Retinal pigment epithelial cell (primary cell): ENCODE measurements around the gene GGACT.

Experiments
- DNase-seq: peaks from one replicate; pipeline ENCODE4 v3.0.0-alpha.2; 2010; ENCODE audit warnings: low read depth
- H3K4me3 ChIP-seq: 2 replicates; pipeline ENCODE4 v1.5.1; 2011; ENCODE audit warnings: mild to moderate bottlenecking, low read length, control low read depth, moderate library complexity
- TF ChIP-seq, protein P1 (sequence below): conservative IDR thresholded peaks from 2 replicates; pipeline ENCODE4 v1.5.1; 2011; ENCODE audit warnings: low read depth, low read length, control low read depth, inconsistent platforms

The GGACT gene

DNA sequence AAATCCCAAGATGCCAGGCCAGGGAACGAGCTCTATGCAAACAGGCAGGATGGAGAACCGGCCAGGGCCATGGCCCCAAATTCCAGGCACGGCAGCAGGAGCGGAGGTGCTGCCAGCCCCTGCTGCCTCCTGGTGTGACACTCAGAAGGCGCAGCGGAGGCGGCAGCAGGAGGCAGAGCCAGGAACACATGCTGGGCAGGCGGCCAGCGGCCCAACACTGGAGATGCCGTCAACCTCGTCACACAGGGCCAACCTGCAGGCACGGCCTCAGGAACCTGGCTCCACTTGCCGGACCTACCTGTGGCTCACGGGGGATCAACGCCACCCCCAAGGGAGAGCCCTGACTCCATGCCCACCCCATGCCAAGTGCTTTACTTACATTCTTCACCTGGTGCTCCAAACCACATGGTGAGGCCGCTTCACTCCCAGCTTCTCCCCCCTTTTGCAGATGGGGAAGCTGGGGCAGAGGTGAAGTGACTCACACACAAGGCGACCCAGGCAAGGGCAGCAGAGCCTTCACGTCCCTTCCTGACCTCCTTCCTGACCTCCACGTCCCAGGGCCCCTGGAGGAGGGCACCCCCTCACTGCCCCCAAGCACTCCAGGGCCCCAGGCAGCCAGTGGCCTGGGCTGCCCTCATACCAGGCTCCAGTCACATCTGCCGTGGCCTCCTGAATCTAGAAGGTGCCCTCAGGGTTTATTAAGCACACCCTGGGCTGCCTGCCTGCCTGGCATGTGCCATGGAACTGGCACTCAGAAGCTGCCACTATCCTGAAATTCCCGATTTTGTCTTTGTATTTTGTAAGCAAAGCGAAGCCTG is 43.5 kb downstream of the GGACT start:
- TF ChIP-seq, protein P1, sequence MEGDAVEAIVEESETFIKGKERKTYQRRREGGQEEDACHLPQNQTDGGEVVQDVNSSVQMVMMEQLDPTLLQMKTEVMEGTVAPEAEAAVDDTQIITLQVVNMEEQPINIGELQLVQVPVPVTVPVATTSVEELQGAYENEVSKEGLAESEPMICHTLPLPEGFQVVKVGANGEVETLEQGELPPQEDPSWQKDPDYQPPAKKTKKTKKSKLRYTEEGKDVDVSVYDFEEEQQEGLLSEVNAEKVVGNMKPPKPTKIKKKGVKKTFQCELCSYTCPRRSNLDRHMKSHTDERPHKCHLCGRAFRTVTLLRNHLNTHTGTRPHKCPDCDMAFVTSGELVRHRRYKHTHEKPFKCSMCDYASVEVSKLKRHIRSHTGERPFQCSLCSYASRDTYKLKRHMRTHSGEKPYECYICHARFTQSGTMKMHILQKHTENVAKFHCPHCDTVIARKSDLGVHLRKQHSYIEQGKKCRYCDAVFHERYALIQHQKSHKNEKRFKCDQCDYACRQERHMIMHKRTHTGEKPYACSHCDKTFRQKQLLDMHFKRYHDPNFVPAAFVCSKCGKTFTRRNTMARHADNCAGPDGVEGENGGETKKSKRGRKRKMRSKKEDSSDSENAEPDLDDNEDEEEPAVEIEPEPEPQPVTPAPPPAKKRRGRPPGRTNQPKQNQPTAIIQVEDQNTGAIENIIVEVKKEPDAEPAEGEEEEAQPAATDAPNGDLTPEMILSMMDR = no peak
- no peak overlapping the region for H3K4me3 ChIP-seq
- no peak for DNase-seq

DNA sequence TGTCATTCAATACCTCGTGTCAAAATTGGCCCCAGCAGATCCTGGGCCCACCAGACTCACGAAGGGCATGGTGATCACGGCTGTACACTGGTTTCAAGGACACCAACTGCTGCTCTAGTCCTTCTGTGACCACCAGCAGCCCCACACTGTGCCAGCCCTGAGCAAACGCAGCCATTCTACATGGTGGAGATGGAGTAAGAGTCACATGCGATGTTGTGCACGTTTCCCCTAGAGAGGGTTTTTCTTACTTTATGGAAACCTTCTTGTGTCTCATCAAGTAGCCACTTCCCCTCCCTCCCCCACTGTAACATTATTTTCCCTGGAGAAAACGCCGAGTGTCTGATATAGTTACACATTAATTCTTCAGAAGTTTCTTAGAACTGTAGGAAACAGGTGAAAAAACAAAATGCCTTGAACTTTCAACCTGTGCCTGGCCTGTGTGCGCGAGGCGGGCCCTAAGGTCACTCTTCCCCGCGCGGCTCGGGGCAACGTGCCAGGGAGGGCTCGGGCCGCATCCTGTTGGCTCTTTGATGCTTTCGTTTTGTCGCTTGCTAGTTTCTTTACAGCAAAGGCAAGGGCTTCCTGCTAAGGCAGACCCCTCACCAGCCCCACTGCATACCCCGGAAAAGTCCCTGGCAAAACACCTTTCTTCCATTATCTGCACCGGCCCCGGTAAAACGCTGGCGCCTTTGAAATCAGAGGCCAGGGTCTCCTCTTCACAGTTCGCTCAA is 44.6 kb downstream of the GGACT start:
- DNase-seq = no peak

DNA sequence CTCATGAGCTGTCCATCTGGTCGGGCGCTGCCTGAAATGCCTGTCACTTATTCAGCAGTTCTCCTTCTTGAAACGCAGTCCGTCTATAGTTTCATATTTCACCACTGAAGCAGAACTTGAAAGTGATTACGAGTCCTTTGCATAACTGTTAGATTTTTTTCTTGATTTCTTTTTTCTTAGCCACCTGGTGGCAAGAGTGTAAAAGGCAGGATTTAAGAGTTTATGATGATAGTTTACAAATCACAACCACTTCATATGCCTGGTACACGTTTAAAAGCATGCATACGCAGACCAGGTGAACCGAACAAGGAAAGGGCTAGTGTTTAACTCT is 45.8 kb downstream of the GGACT start:
- TF ChIP-seq, protein P1 = peak; percentile 67
- DNase-seq = peak; percentile 36
- no peak overlapping the region for H3K4me3 ChIP-seq

More for the DNA sequence above, 44.6 kb downstream of the GGACT start:
- no peak overlapping the region for H3K4me3 ChIP-seq
- TF ChIP-seq, protein P1 = no peak

- no peak overlapping the region for H3K4me3 ChIP-seq
- TF ChIP-seq, protein P1 = no peak
- peak; percentile 60 for DNase-seq
Measured at GRCh38 chr13:100541897-100542825, 46.4 kb downstream of the GGACT start.

GRCh38 chr13:100540621-100541020 is 48.0 kb downstream of the GGACT start:
- TF ChIP-seq, protein P1 = no peak
- no peak overlapping the region for H3K4me3 ChIP-seq
- DNase-seq = no peak

GRCh38 chr13:100537951-100538462 is 50.6 kb downstream of the GGACT start:
- TF ChIP-seq, protein P1 = no peak
- no peak overlapping the region for H3K4me3 ChIP-seq
- no peak for DNase-seq
